WTC11 (cell line): ENCODE data around the gene HIF3A. TPM values are rescaled to one million over a fixed set of nuclear protein-coding genes. Genes with fewer than 3 reads are reported as not detected.
A peak's percentile ranks its signal among the peaks of the same experiment; 100 is the strongest.

ENCODE experiments used
- ATAC-seq: fragments of 200-7000 bp; cut with Tn5 transposase; 2 replicates; pipeline ENCODE4 v1.10.0; 2021; ENCODE audit warnings: mild to moderate bottlenecking, moderate library complexity
- CTCF ChIA-PET: fragments of 300-600 bp; sonication (Branson Sonifier 250); formaldehyde crosslinking; loops from one replicate; lab custom pipeline; 2021; ENCODE audit warnings: antibody characterized with exemption; lab: Charles Lee
- POLR2A ChIA-PET: fragments of 350-600 bp; sonication (Branson Sonifier 250); formaldehyde crosslinking; loops from one replicate; lab custom pipeline; 2021; ENCODE audit warnings: antibody characterized with exemption; lab: Charles Lee
- DNase-seq: peaks from one replicate; pipeline ENCODE4 v3.0.0; 2021; ENCODE audit warnings: low spot score
- H3K27ac Mint-ChIP-seq: 2 replicates; pipeline ENCODE4 v1.8.0; 2021; ENCODE audit warnings: mixed read lengths
- H3K27me3 Mint-ChIP-seq: 2 replicates; pipeline ENCODE4 v1.8.0; 2021; ENCODE audit warnings: low read depth, mild to moderate bottlenecking, moderate library complexity, mixed read lengths
- H3K36me3 Mint-ChIP-seq: 2 replicates; pipeline ENCODE4 v1.8.0; 2021; ENCODE audit warnings: mixed read lengths
- H3K4me1 Mint-ChIP-seq: 2 replicates; pipeline ENCODE4 v1.8.0; 2022; ENCODE audit warnings: mixed read lengths
- H3K4me3 Mint-ChIP-seq: 2 replicates; pipeline ENCODE4 v1.8.0; 2021; ENCODE audit warnings: mild to moderate bottlenecking, moderate library complexity, mixed read lengths
- H3K9me3 Mint-ChIP-seq: 2 replicates; pipeline ENCODE4 v1.8.0; 2021; ENCODE audit warnings: mixed read lengths
- CBFB ChIP-seq: sonication (generic); formaldehyde crosslinking; IDR thresholded peaks from 2 replicates; pipeline ENCODE4 v1.8.1; 2022; ENCODE audit warnings: mild to moderate bottlenecking, low read depth, missing genetic modification reagents
- ELF4 ChIP-seq: sonication (generic); formaldehyde crosslinking; IDR thresholded peaks from 2 replicates; pipeline ENCODE4 v1.8.1; 2022; ENCODE audit warnings: low read depth, mild to moderate bottlenecking, moderate library complexity, missing genetic modification reagents
- FOXP1 ChIP-seq: sonication (generic); formaldehyde crosslinking; IDR thresholded peaks from 2 replicates; pipeline ENCODE4 v1.8.0; 2022; ENCODE audit warnings: missing genetic modification reagents, mild to moderate bottlenecking, moderate library complexity, borderline replicate concordance
- NR1H2 ChIP-seq: sonication (generic); formaldehyde crosslinking; IDR thresholded peaks from 2 replicates; pipeline ENCODE4 v1.9.0; 2021; ENCODE audit warnings: mild to moderate bottlenecking, moderate library complexity, missing genetic modification reagents
- RORB ChIP-seq: fragments of 250-450 bp; sonication (Bioruptor Pico); IDR thresholded peaks from 2 replicates; pipeline ENCODE4 v1.9.0; 2021; ENCODE audit warnings: mild to moderate bottlenecking
- SMAD3 ChIP-seq: sonication (generic); formaldehyde crosslinking; IDR thresholded peaks from 2 replicates; pipeline ENCODE4 v1.8.0; 2022; ENCODE audit warnings: missing genetic modification reagents, mild to moderate bottlenecking, borderline replicate concordance
- SOX15 ChIP-seq: fragments of 250-450 bp; sonication (Bioruptor Pico); IDR thresholded peaks from 2 replicates; pipeline ENCODE4 v1.9.0; 2021; ENCODE audit warnings: mild to moderate bottlenecking
- SP1 ChIP-seq: sonication (generic); formaldehyde crosslinking; conservative IDR thresholded peaks from 2 replicates; pipeline ENCODE4 v1.8.1; 2022; ENCODE audit warnings: missing genetic modification reagents
- TEAD4 ChIP-seq: sonication (generic); formaldehyde crosslinking; IDR thresholded peaks from 2 replicates; pipeline ENCODE4 v1.8.0; 2022; ENCODE audit warnings: mild to moderate bottlenecking, missing genetic modification reagents
- ZNF232 ChIP-seq: sonication (generic); formaldehyde crosslinking; IDR thresholded peaks from 2 replicates; pipeline ENCODE4 v1.8.0; 2022; ENCODE audit warnings: mild to moderate bottlenecking, missing genetic modification reagents
- total RNA-seq: library from RNA; stranded (reverse); gene quantifications from 3 replicates; pipeline ENCODE4 v1.2.3, GENCODE V29; 2021
- TF ChIP-seq, protein P1 (sequence below): sonication (generic); formaldehyde crosslinking; IDR thresholded peaks from 2 replicates; pipeline ENCODE4 v1.8.0; 2023; ENCODE audit warnings: missing genetic modification reagents
- TF ChIP-seq, protein P2 (sequence below): fragments of 200-600 bp; IDR thresholded peaks from 2 replicates; pipeline ENCODE4 v1.8.0; 2022; ENCODE audit warnings: antibody characterized with exemption
- TF ChIP-seq, protein P3 (sequence below): sonication (generic); formaldehyde crosslinking; IDR thresholded peaks from 2 replicates; pipeline ENCODE4 v1.8.1; 2022; ENCODE audit warnings: mild to moderate bottlenecking, missing genetic modification reagents, moderate library complexity, borderline replicate concordance
- TF ChIP-seq, protein P4 (sequence below): sonication (generic); formaldehyde crosslinking; IDR thresholded peaks from 2 replicates; pipeline ENCODE4 v1.8.1; 2022; ENCODE audit warnings: mild to moderate bottlenecking, moderate library complexity, missing genetic modification reagents
- TF ChIP-seq, protein P5 (sequence below): sonication (generic); formaldehyde crosslinking; IDR thresholded peaks from 2 replicates; pipeline ENCODE4 v1.8.0; 2023; ENCODE audit warnings: mild to moderate bottlenecking, missing genetic modification reagents
- TF ChIP-seq, protein P6 (sequence below): sonication (generic); formaldehyde crosslinking; IDR thresholded peaks from 2 replicates; pipeline ENCODE4 v1.8.0; 2023; ENCODE audit warnings: missing genetic modification reagents, mild to moderate bottlenecking, borderline replicate concordance
- TF ChIP-seq, protein P7 (sequence below): sonication (generic); formaldehyde crosslinking; IDR thresholded peaks from 2 replicates; pipeline ENCODE4 v1.8.1; 2023; ENCODE audit warnings: mild to moderate bottlenecking, missing genetic modification reagents

HIF3A gene
- total RNA-seq, 1 experiment from 2014 or later: 31.8 TPM

DNA sequence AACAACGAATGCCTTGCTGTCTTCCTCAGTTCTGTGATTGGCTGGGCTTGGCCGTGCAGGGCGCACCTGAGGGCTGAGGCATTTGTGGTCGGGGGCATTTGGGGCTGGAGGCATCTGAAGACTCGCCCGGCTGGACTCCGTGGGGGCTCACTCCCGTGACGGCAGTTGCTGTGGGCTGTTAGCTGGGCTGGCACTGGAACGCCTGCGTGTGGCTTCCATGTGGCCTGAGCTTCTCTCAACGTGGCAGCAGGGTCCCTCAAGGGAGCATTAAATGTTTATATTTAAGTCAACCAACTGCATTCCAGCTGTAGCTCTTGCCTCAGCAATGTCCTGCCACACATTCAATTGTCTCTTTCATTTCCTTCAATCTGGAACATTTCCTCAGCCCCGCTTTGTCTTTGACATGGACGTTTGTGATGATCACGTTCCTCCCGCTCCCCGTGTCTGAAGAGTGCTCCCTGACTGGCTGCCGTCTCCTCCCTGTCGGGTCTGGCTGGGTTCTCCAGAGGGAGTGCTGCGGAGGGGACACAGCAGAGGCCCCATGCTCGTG is 95.5 kb downstream of the HIF3A start (continued):
- TF ChIP-seq CBFB (CRISPR knock-in tag): no peak
- no peak for TF ChIP-seq RORB (CRISPR knock-in tag)
- TF ChIP-seq, protein P1, sequence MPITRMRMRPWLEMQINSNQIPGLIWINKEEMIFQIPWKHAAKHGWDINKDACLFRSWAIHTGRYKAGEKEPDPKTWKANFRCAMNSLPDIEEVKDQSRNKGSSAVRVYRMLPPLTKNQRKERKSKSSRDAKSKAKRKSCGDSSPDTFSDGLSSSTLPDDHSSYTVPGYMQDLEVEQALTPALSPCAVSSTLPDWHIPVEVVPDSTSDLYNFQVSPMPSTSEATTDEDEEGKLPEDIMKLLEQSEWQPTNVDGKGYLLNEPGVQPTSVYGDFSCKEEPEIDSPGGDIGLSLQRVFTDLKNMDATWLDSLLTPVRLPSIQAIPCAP (CRISPR knock-in tag): no peak
- TF ChIP-seq, protein P2, sequence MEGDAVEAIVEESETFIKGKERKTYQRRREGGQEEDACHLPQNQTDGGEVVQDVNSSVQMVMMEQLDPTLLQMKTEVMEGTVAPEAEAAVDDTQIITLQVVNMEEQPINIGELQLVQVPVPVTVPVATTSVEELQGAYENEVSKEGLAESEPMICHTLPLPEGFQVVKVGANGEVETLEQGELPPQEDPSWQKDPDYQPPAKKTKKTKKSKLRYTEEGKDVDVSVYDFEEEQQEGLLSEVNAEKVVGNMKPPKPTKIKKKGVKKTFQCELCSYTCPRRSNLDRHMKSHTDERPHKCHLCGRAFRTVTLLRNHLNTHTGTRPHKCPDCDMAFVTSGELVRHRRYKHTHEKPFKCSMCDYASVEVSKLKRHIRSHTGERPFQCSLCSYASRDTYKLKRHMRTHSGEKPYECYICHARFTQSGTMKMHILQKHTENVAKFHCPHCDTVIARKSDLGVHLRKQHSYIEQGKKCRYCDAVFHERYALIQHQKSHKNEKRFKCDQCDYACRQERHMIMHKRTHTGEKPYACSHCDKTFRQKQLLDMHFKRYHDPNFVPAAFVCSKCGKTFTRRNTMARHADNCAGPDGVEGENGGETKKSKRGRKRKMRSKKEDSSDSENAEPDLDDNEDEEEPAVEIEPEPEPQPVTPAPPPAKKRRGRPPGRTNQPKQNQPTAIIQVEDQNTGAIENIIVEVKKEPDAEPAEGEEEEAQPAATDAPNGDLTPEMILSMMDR: no peak
- no peak for TF ChIP-seq FOXP1 (CRISPR knock-in tag)

DNA sequence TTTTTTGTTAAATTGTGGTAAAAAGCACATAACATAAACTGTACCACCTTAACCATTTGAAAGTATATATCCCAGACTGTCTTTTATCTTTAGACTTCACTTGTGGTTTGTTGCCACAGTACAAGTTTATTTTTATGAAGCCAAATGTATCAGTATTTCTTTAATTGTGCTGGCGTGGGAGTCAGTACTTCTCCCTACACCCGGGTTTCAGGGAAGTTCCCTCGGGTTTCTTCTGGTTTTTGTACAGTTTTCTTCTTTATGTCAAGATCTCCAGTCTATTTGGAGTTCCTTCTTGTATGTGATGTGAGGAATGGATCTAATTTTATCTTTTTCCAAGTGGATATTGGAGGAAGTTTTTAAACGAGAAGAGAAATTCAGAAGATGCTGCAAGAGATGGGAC is 96.0 kb downstream of the HIF3A start:
- ChIA-PET POLR2A (no interaction called here), CTCF (interaction anchor here (0.6 to 1.2 kb wide), 2 partner anchors 21 to 110 kb away, joined by 3 to 4 read pairs; no protein-coding TSS in a partner anchor)
- Mint-ChIP-seq H3K4me3 (no peak overlapping the region), H3K9me3 (no peaks in the 10 kb centered on the region), H3K36me3 (peaks cover 34% of the 10 kb centered on the region), H3K4me1 (peaks cover 9% of the 10 kb centered on the region), H3K27me3 (no peaks in the 10 kb centered on the region), H3K27ac (peak overlapping the region; percentile 78)
- DNase-seq (no peak), ATAC-seq (no peak)
- TF ChIP-seq, protein P3, sequence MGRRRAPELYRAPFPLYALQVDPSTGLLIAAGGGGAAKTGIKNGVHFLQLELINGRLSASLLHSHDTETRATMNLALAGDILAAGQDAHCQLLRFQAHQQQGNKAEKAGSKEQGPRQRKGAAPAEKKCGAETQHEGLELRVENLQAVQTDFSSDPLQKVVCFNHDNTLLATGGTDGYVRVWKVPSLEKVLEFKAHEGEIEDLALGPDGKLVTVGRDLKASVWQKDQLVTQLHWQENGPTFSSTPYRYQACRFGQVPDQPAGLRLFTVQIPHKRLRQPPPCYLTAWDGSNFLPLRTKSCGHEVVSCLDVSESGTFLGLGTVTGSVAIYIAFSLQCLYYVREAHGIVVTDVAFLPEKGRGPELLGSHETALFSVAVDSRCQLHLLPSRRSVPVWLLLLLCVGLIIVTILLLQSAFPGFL (CRISPR knock-in tag): no peak
- TF ChIP-seq ZNF232 (CRISPR knock-in tag): no peak
- TF ChIP-seq NR1H2 (CRISPR knock-in tag): no peak
- no peak for TF ChIP-seq ELF4 (CRISPR knock-in tag)
- TF ChIP-seq CBFB (CRISPR knock-in tag): no peak
- no peak for TF ChIP-seq SP1 (CRISPR knock-in tag)
- TF ChIP-seq, protein P4, sequence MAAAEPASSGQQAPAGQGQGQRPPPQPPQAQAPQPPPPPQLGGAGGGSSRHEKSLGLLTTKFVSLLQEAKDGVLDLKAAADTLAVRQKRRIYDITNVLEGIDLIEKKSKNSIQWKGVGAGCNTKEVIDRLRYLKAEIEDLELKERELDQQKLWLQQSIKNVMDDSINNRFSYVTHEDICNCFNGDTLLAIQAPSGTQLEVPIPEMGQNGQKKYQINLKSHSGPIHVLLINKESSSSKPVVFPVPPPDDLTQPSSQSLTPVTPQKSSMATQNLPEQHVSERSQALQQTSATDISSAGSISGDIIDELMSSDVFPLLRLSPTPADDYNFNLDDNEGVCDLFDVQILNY (CRISPR knock-in tag): no peak
- TF ChIP-seq SMAD3 (CRISPR knock-in tag): no peak
- TF ChIP-seq, protein P5, sequence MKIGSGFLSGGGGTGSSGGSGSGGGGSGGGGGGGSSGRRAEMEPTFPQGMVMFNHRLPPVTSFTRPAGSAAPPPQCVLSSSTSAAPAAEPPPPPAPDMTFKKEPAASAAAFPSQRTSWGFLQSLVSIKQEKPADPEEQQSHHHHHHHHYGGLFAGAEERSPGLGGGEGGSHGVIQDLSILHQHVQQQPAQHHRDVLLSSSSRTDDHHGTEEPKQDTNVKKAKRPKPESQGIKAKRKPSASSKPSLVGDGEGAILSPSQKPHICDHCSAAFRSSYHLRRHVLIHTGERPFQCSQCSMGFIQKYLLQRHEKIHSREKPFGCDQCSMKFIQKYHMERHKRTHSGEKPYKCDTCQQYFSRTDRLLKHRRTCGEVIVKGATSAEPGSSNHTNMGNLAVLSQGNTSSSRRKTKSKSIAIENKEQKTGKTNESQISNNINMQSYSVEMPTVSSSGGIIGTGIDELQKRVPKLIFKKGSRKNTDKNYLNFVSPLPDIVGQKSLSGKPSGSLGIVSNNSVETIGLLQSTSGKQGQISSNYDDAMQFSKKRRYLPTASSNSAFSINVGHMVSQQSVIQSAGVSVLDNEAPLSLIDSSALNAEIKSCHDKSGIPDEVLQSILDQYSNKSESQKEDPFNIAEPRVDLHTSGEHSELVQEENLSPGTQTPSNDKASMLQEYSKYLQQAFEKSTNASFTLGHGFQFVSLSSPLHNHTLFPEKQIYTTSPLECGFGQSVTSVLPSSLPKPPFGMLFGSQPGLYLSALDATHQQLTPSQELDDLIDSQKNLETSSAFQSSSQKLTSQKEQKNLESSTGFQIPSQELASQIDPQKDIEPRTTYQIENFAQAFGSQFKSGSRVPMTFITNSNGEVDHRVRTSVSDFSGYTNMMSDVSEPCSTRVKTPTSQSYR (CRISPR knock-in tag): no peak
- TF ChIP-seq, protein P6, sequence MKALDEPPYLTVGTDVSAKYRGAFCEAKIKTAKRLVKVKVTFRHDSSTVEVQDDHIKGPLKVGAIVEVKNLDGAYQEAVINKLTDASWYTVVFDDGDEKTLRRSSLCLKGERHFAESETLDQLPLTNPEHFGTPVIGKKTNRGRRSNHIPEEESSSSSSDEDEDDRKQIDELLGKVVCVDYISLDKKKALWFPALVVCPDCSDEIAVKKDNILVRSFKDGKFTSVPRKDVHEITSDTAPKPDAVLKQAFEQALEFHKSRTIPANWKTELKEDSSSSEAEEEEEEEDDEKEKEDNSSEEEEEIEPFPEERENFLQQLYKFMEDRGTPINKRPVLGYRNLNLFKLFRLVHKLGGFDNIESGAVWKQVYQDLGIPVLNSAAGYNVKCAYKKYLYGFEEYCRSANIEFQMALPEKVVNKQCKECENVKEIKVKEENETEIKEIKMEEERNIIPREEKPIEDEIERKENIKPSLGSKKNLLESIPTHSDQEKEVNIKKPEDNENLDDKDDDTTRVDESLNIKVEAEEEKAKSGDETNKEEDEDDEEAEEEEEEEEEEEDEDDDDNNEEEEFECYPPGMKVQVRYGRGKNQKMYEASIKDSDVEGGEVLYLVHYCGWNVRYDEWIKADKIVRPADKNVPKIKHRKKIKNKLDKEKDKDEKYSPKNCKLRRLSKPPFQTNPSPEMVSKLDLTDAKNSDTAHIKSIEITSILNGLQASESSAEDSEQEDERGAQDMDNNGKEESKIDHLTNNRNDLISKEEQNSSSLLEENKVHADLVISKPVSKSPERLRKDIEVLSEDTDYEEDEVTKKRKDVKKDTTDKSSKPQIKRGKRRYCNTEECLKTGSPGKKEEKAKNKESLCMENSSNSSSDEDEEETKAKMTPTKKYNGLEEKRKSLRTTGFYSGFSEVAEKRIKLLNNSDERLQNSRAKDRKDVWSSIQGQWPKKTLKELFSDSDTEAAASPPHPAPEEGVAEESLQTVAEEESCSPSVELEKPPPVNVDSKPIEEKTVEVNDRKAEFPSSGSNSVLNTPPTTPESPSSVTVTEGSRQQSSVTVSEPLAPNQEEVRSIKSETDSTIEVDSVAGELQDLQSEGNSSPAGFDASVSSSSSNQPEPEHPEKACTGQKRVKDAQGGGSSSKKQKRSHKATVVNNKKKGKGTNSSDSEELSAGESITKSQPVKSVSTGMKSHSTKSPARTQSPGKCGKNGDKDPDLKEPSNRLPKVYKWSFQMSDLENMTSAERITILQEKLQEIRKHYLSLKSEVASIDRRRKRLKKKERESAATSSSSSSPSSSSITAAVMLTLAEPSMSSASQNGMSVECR (CRISPR knock-in tag): no peak
- TF ChIP-seq TEAD4 (CRISPR knock-in tag): no peak
- TF ChIP-seq SOX15: no peak
- TF ChIP-seq, protein P7, sequence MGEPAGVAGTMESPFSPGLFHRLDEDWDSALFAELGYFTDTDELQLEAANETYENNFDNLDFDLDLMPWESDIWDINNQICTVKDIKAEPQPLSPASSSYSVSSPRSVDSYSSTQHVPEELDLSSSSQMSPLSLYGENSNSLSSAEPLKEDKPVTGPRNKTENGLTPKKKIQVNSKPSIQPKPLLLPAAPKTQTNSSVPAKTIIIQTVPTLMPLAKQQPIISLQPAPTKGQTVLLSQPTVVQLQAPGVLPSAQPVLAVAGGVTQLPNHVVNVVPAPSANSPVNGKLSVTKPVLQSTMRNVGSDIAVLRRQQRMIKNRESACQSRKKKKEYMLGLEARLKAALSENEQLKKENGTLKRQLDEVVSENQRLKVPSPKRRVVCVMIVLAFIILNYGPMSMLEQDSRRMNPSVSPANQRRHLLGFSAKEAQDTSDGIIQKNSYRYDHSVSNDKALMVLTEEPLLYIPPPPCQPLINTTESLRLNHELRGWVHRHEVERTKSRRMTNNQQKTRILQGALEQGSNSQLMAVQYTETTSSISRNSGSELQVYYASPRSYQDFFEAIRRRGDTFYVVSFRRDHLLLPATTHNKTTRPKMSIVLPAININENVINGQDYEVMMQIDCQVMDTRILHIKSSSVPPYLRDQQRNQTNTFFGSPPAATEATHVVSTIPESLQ: no peak
